OCI-LY3 (cell line): ENCODE results near the gene CDH1.

Experiments
- H2AFZ ChIP-seq: fragments of 200-600, 300-600 bp; shearing (Covaris generic); 2 replicates; pipeline ENCODE4 v1.6.0; 2014; ENCODE audit warnings: antibody characterized with exemption, low read depth, low read length
- H3K27ac ChIP-seq: fragments of 200-600, 300-600 bp; sonication (generic); 2 replicates; pipeline ENCODE4 v1.5.1; 2014; ENCODE audit warnings: mild to moderate bottlenecking, low read length, moderate library complexity, mixed read lengths
- H3K27me3 ChIP-seq: fragments of 200-600, 300-600 bp; sonication (generic); 2 replicates; pipeline ENCODE4 v1.6.1; 2014; ENCODE audit warnings: low read depth, low read length, mixed read lengths
- H3K36me3 ChIP-seq: fragments of 200-600, 300-600 bp; sonication (generic); replicated peaks from 2 replicates; pipeline ENCODE3; 2014; ENCODE audit warnings: low read depth, low read length, mixed read lengths
- H3K4me1 ChIP-seq: fragments of 300-600, 200-600 bp; sonication (generic); 2 replicates; pipeline ENCODE4 v1.6.1; 2014; ENCODE audit warnings: low read length, mixed read lengths
- H3K4me2 ChIP-seq: fragments of 200-600, 300-600 bp; sonication (generic); 2 replicates; pipeline ENCODE4 v1.6.1; 2014; ENCODE audit warnings: low read length, mixed read lengths
- H3K4me3 ChIP-seq: fragments of 300-600, 200-600 bp; sonication (generic); 2 replicates; pipeline ENCODE4 v1.5.1; 2014; ENCODE audit warnings: antibody characterized with exemption, mild to moderate bottlenecking, low read length, moderate library complexity
- H3K79me2 ChIP-seq: fragments of 300-600, 200-600 bp; shearing (Covaris generic); 2 replicates; pipeline ENCODE4 v1.6.1; 2014; ENCODE audit warnings: mild to moderate bottlenecking, low read length, mixed read lengths
- H3K9ac ChIP-seq: fragments of 300-600, 200-600 bp; shearing (Covaris generic); 2 replicates; pipeline ENCODE4 v1.6.0; 2014; ENCODE audit warnings: mild to moderate bottlenecking, low read length, moderate library complexity
- H3K9me3 ChIP-seq: fragments of 200-600, 300-600 bp; shearing (Covaris generic); 2 replicates; pipeline ENCODE4 v1.6.1; 2014; ENCODE audit warnings: low read length, mixed read lengths; ENCODE audit not compliant: insufficient read depth
- H4K20me1 ChIP-seq: fragments of 200-600, 300-600 bp; sonication (generic); 2 replicates; pipeline ENCODE4 v1.6.1; 2016; ENCODE audit warnings: low read length, mixed read lengths; ENCODE audit not compliant: insufficient read depth
- CTCF ChIP-seq: fragments of 200-600, 300-600 bp; sonication (generic); IDR thresholded peaks from 2 replicates; pipeline ENCODE4 v1.5.1; 2014; ENCODE audit warnings: antibody characterized with exemption, low read length, low read depth
- EZH2phosphoT487 ChIP-seq: fragments of 200-600 bp; shearing (Covaris generic); IDR thresholded peaks from 2 replicates; pipeline ENCODE4 v1.6.1; 2018; ENCODE audit warnings: antibody characterized with exemption, mixed run types, low read depth

Gene CDH1

GRCh38 chr16:68851601-68852000 is 114.5 kb downstream of the CDH1 start:
- Histone ChIP-seq H3K4me3 (no peak overlapping the region), H3K79me2 (peaks cover 82% of the 10 kb centered on the region), H2AFZ (no peak overlapping the region), H3K4me1 (peaks cover 10% of the 10 kb centered on the region), H3K9ac (no peak overlapping the region), H3K27ac (no peak overlapping the region), H3K36me3 (peaks cover 11% of the 10 kb centered on the region), H4K20me1 (no peaks in the 10 kb centered on the region), H3K27me3 (no peaks in the 10 kb centered on the region), H3K9me3 (no peaks in the 10 kb centered on the region), H3K4me2 (no peak overlapping the region)
- no peak for TF ChIP-seq CTCF
- no peak for TF ChIP-seq EZH2phosphoT487

- peaks cover 81% of the 10 kb centered on the region for H3K79me2 ChIP-seq
- H4K20me1 ChIP-seq, result no peaks in the 10 kb centered on the region
- peaks cover 7% of the 10 kb centered on the region; the same call in 1 of the 2 replicates for H3K4me1 ChIP-seq
- H3K4me3 ChIP-seq, result no peak overlapping the region
- TF ChIP-seq CTCF (no peak), EZH2phosphoT487 (no peak)
- H3K4me2 ChIP-seq, result no peak overlapping the region
- H3K27me3 ChIP-seq, result no peaks in the 10 kb centered on the region
- H3K27ac ChIP-seq, result no peak overlapping the region
- H3K36me3 ChIP-seq, result peaks cover 25% of the 10 kb centered on the region
- H3K9me3 ChIP-seq, result no peaks in the 10 kb centered on the region
- no peak overlapping the region for H2AFZ ChIP-seq
- H3K9ac ChIP-seq, result no peak overlapping the region
Measured at GRCh38 chr16:68857479-68857878, 120.4 kb downstream of the CDH1 start.

- no peak for TF ChIP-seq EZH2phosphoT487
- TF ChIP-seq CTCF, result no peak
- Histone ChIP-seq H3K79me2 (peaks cover 71% of the 10 kb centered on the region), H3K4me3 (no peak overlapping the region), H2AFZ (no peak overlapping the region), H3K27ac (no peak overlapping the region), H3K4me2 (no peak overlapping the region), H3K9ac (no peak overlapping the region), H3K36me3 (peaks cover 33% of the 10 kb centered on the region), H3K9me3 (no peaks in the 10 kb centered on the region), H3K4me1 (peaks cover 30% of the 10 kb centered on the region), H4K20me1 (no peaks in the 10 kb centered on the region), H3K27me3 (no peaks in the 10 kb centered on the region)
Measured at GRCh38 chr16:68859828-68860227, 122.7 kb downstream of the CDH1 start.

GRCh38 chr16:68860978-68861892 is 124.1 kb downstream of the CDH1 start:
- Histone ChIP-seq H3K27ac (no peak overlapping the region), H3K9ac (no peak overlapping the region), H3K36me3 (peaks cover 37% of the 10 kb centered on the region), H4K20me1 (no peaks in the 10 kb centered on the region), H3K27me3 (no peaks in the 10 kb centered on the region), H3K4me2 (no peak overlapping the region), H3K9me3 (no peaks in the 10 kb centered on the region), H3K4me3 (no peak overlapping the region), H3K79me2 (peaks cover 58% of the 10 kb centered on the region), H2AFZ (no peak overlapping the region), H3K4me1 (peaks cover 43% of the 10 kb centered on the region)
- TF ChIP-seq CTCF (no peak), EZH2phosphoT487 (no peak)
